C4-2B (cell line): ENCODE data around the gene OR52A1.

ENCODE experiments used
- CTCF ChIP-seq: fragments of 450-650 bp; conservative IDR thresholded peaks from 2 replicates; pipeline ENCODE4 v1.5.1; 2017; ENCODE audit warnings: mild to moderate bottlenecking
- ZFX ChIP-seq: fragments of 450-650 bp; IDR thresholded peaks from 2 replicates; pipeline ENCODE4 v1.6.1; 2017

GRCh38 chr11:5117588-5117987 is 37.0 kb downstream of the OR52A1 start:
- no peak for TF ChIP-seq CTCF
- no peak for TF ChIP-seq ZFX
